Right lobe of liver (tissue), 4 donors: ENCODE measurements around the gene NPW.

ENCODE experiments used
- CTCF ChIP-seq, 4 donors: fragments of 200-600 bp in 3 of 4; fragments of 450-650 bp in 1 of 4; IDR thresholded peaks; one replicate each; pipeline versions ENCODE4 v1.5.1 to v1.8.0; 2016 to 2022; ENCODE audit warnings: antibody characterized with exemption in 4 of 4, mild to moderate bottlenecking in 2 of 4
- POLR2A ChIP-seq: fragments of 450-650 bp; IDR thresholded peaks from one replicate; pipeline ENCODE4 v1.6.1; 2017; ENCODE audit warnings: antibody characterized with exemption, mild to moderate bottlenecking
- donor health status: DM: no; HTN: no; CAD: no.
- donor health status: DM: no; HTN: no; CAD: no.
- donor health status: DM: no; HTN: yes; CAD: no.

GRCh38 chr16:2042171-2042985 lies 22.8 kb downstream of the NPW start:
- no peak for TF ChIP-seq CTCF (IDR thresholded peaks at IDR 0.05)
- TF ChIP-seq POLR2A, result no peak
